ENCODE data around the gene HMG20B. TPM values are rescaled to one million over a fixed set of nuclear protein-coding genes. Genes with fewer than 3 reads are reported as not detected.

The HMG20B gene
- total and polyA plus RNA-seq, 2 of the 8 experiments (the other 6 are each of a cell fraction or from before 2014, with no cell fraction given) = 42.9 to 74.2 TPM

DNA sequence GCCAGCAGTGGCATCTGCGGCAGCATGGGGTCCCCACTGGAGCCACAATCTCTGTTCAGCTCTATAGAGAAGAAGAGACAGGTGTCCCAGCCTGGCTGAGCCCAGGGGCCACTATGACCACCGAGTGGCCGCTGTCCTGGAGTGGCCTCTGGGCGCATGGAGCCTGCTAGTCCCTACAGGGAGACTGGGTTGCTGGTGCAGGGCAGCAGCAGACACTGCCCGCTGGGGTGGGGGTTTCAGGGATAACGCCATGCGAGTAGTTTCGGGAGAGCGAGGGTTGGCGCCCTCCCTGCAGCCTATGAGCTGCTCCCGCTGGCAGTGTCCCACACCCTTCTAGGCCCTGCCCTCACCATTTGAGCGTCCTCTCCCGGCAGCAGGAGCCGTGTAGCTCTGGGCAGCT is 44.7 kb upstream of the HMG20B start:
- H2BK20ac ChIP-seq (ENCODE audit: low read length) = no peak overlapping the region
- H4K5ac ChIP-seq (ENCODE audit: insufficient read length, low read depth, low read length) = no peak overlapping the region
- H3K79me1 ChIP-seq (ENCODE audit: low read depth, low read length) = no peaks in the 10 kb centered on the region
- no peak overlapping the region for H4K91ac ChIP-seq (replicated peaks; ENCODE audit: insufficient read length, low read length)
- H3K23ac ChIP-seq (ENCODE audit: insufficient read length) = no peak overlapping the region
- ChIA-PET CTCF (ENCODE audit: partially characterized antibody) (interaction anchor here (0.6 to 2.2 kb wide), 5 partner anchors 9 to 131 kb away, joined by 3 to 16 read pairs (median 3); no protein-coding TSS in a partner anchor), POLR2A (ENCODE audit: partially characterized antibody) (interaction anchor here (1.0 to 4.3 kb wide), 4 partner anchors 9 to 15 kb away, joined by 4 to 30 read pairs (median 5); partner anchors contain the start of gene TEKTIP1)
- no peak overlapping the region for H3K4ac ChIP-seq (replicated peaks; ENCODE audit: insufficient read length, low read depth, low read length)
- H4K20me1 ChIP-seq (replicated peaks in 1 of 2; ENCODE audit: control insufficient read depth in 1 of 2, insufficient read depth in 2 of 2, low read length in 2 of 2) = peaks cover 0 to 6% of the 10 kb centered on the region in 2 experiments
- H4K8ac ChIP-seq (ENCODE audit: extremely low read depth, insufficient read depth, low read length) = no peak overlapping the region
- no peak overlapping the region for H3K18ac ChIP-seq (ENCODE audit: extremely low read depth, low read length)
- WGBS, 2 experiments (ENCODE audit: extremely low coverage in 1 of 2, insufficient coverage in 1 of 2, insufficient read length in 1 of 2, insufficient replicate concordance in 2 of 2, low coverage in 1 of 2, low lambda C conversion rate in 2 of 2, missing lambda C conversion rate in 1 of 2) = 87% methylated on average over 14 of the region's 14 CpGs; no CpG with 5 or more reads in 1 of the 2 experiments
- no peak overlapping the region for H2BK5ac ChIP-seq (ENCODE audit: low read depth, low read length)
- H3K4me3 ChIP-seq (ENCODE audit: extremely low read depth in 1 of 4, insufficient read depth in 2 of 4, low read depth in 3 of 4, low read length in 4 of 4) = no peak overlapping the region
- no peaks in the 10 kb centered on the region for H3K27me3 ChIP-seq (replicated peaks in 1 of 4; ENCODE audit: control insufficient read depth in 3 of 4, extremely low read depth in 1 of 4, insufficient read depth in 3 of 4, low read length in 3 of 4)
- DNase-seq (ENCODE audit: low read depth in 1 of 2, low spot score in 2 of 2) = no peak
- no peak overlapping the region for H3K14ac ChIP-seq (ENCODE audit: insufficient read length)
- no peak overlapping the region for H2BK120ac ChIP-seq (replicated peaks; ENCODE audit: low read depth, low read length)
- H3K56ac ChIP-seq (replicated peaks; ENCODE audit: insufficient read length, low read depth, low read length) = no peak overlapping the region
- no peak overlapping the region for H2BK12ac ChIP-seq (ENCODE audit: low read depth, low read length)
- peaks cover 7 to 28% (median 16%) of the 10 kb centered on the region in 4 experiments; a peak in 7 of 8 replicates for H3K36me3 ChIP-seq (ENCODE audit: control insufficient read depth in 2 of 4, insufficient read depth in 4 of 4, low read length in 3 of 4)
- H3K27ac ChIP-seq (ENCODE audit: low read depth, low read length) = no peak overlapping the region
- no peak overlapping the region for H2AFZ ChIP-seq (ENCODE audit: low read length)
- H3K9me3 ChIP-seq (ENCODE audit: insufficient read depth in 2 of 2, low read depth in 1 of 2, low read length in 1 of 2) = no peaks in the 10 kb centered on the region
- H2BK15ac ChIP-seq (ENCODE audit: low read length) = no peak overlapping the region
- no peak overlapping the region for H3K9ac ChIP-seq (replicated peaks in 1 of 4; ENCODE audit: extremely low read depth in 1 of 4, low read depth in 3 of 4, low read length in 3 of 4)
- no peak overlapping the region for H3K4me2 ChIP-seq (ENCODE audit: insufficient read depth in 1 of 2, low read depth in 2 of 2, low read length in 2 of 2)
- H3K79me2 ChIP-seq (ENCODE audit: control insufficient read depth in 1 of 2, insufficient read depth in 2 of 2, low read length in 2 of 2) = no peaks in the 10 kb centered on the region
- no peaks in the 10 kb centered on the region; a peak in 1 of 7 replicates for H3K4me1 ChIP-seq (replicated peaks in 1 of 4; ENCODE audit: control insufficient read depth in 3 of 4, insufficient read depth in 4 of 4, low read length in 3 of 4)
- no peak for FAIRE-seq
- H3K23me2 ChIP-seq (ENCODE audit: low read depth, low read length) = peaks cover 9% of the 10 kb centered on the region; the same call in 1 of the 2 replicates
- H2AK5ac ChIP-seq (ENCODE audit: low read depth, low read length) = no peak overlapping the region
